HL-60 (cell line): ENCODE results near the gene XAB2.

Experiments used
- SPI1 ChIP-seq: IDR thresholded peaks from 2 replicates; pipeline ENCODE4 v1.6.1; 2012; ENCODE audit warnings: low read depth, mild to moderate bottlenecking, borderline replicate concordance
- TF ChIP-seq, protein P1 (sequence below): IDR thresholded peaks from one replicate; pipeline ENCODE4 v1.5.1; 2011; ENCODE audit warnings: low read length, control low read depth, inconsistent platforms; ENCODE audit not compliant: insufficient read depth
- TF ChIP-seq, protein P2 (sequence below): IDR thresholded peaks from 2 replicates; pipeline ENCODE4 v1.6.1; 2012; ENCODE audit warnings: low read depth; ENCODE audit not compliant: insufficient replicate concordance

DNA sequence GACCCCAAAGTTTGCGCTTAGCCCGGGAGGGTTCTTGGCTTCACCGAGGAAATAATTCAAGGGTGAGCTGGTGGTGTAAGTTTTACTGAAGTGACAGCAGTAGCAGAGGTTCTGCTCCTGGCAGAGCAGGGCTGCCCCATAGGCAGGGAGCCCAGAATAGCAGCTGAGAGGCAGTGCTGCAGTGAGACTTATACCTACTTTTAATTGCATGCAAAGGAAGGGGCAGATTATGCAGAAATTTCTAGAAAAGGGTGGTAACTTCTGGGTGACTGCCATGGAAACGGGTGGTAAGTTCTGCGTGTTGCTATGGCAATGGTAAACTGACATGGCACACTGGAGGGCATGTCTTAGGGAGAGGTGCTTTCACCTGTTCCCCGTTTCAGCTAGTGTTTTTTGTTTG, 51.2 kb downstream of the XAB2 start:
- TF ChIP-seq, protein P1, sequence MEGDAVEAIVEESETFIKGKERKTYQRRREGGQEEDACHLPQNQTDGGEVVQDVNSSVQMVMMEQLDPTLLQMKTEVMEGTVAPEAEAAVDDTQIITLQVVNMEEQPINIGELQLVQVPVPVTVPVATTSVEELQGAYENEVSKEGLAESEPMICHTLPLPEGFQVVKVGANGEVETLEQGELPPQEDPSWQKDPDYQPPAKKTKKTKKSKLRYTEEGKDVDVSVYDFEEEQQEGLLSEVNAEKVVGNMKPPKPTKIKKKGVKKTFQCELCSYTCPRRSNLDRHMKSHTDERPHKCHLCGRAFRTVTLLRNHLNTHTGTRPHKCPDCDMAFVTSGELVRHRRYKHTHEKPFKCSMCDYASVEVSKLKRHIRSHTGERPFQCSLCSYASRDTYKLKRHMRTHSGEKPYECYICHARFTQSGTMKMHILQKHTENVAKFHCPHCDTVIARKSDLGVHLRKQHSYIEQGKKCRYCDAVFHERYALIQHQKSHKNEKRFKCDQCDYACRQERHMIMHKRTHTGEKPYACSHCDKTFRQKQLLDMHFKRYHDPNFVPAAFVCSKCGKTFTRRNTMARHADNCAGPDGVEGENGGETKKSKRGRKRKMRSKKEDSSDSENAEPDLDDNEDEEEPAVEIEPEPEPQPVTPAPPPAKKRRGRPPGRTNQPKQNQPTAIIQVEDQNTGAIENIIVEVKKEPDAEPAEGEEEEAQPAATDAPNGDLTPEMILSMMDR: no peak
- TF ChIP-seq, protein P2, sequence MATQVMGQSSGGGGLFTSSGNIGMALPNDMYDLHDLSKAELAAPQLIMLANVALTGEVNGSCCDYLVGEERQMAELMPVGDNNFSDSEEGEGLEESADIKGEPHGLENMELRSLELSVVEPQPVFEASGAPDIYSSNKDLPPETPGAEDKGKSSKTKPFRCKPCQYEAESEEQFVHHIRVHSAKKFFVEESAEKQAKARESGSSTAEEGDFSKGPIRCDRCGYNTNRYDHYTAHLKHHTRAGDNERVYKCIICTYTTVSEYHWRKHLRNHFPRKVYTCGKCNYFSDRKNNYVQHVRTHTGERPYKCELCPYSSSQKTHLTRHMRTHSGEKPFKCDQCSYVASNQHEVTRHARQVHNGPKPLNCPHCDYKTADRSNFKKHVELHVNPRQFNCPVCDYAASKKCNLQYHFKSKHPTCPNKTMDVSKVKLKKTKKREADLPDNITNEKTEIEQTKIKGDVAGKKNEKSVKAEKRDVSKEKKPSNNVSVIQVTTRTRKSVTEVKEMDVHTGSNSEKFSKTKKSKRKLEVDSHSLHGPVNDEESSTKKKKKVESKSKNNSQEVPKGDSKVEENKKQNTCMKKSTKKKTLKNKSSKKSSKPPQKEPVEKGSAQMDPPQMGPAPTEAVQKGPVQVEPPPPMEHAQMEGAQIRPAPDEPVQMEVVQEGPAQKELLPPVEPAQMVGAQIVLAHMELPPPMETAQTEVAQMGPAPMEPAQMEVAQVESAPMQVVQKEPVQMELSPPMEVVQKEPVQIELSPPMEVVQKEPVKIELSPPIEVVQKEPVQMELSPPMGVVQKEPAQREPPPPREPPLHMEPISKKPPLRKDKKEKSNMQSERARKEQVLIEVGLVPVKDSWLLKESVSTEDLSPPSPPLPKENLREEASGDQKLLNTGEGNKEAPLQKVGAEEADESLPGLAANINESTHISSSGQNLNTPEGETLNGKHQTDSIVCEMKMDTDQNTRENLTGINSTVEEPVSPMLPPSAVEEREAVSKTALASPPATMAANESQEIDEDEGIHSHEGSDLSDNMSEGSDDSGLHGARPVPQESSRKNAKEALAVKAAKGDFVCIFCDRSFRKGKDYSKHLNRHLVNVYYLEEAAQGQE: no peak
- no peak for TF ChIP-seq SPI1
